Suppressor macrophage treated with lipopolysaccharide for 1 hour (primary cell): ENCODE data around the gene XRCC4.

Source experiments
- DNase-seq, 3 donors: peaks; one replicate each; pipeline ENCODE4 v3.0.0-alpha.2; 2020 to 2022

Gene XRCC4

DNA sequence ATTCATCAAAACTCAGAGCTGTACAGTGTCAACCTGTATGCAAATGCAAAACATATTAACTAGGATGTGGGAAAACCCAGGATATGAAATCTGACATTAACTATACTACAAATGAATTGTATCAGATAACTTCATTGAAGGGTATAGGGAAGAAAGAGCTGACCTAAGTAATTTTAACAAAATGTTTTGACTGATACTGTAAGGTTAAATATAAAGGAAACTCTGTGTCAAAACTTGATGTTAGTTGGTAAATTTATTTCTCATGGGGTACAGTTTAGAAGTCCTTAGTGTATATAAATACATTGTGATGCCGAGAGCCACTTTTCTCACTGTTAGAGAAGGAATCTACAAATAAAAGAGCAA lies 316.1 kb downstream of the XRCC4 start:
- no peak for DNase-seq

DNA sequence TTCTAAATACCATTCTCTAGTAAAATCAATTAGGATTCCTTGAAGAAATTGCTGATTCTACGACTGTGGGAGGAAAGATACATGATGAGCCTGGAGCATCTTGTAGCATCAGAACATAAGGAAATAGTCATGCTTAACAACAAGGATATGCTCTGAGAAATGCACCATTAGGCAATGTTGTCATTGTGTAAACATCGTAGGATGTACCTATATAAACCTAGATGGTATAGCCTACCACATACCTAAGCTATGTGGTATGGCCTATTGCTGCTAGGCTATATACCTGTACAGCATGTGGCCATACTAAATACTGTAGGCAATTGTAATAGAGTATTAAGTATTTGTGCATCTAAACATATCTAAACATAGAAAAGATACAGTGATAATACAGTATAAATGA lies 316.8 kb downstream of the XRCC4 start:
- DNase-seq = no peak

DNA sequence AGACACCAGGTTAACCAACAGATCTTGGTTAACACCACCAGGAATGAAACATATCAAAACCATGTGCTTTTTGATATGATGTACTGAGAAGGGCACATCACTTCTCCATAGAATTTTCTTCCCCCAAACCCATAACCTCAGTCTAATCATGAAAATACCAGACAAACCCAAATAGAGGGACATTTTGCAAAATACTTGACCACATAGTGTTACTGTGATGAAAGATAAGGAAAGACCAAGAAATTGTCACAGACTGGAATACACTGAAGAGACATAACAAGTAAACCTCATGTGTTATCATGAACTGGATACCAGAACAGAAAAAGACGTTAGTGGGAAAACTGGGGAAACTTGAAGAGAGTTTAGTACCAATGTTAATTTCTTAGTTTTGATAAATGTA lies 319.3 kb downstream of the XRCC4 start:
- DNase-seq = no peak

DNA sequence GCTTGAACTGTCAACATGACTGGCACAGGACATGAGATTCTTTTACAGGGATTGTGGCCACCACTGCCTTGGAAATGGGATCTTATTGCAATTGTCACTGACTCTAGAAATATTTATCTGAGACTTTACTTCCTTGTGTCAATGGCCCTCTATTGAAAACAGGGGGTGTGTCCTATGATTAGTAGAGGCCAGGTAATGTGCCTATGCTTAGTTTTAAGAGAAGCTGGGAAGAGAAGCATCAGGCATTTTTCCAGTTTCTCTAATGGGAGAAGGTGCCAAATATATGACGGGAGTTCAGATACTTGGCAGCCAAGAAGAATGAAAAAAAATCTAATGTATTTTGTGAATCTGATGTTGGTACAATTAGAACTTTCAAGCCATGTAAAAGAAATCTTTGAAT lies 320.3 kb downstream of the XRCC4 start:
- no peak for DNase-seq

DNA sequence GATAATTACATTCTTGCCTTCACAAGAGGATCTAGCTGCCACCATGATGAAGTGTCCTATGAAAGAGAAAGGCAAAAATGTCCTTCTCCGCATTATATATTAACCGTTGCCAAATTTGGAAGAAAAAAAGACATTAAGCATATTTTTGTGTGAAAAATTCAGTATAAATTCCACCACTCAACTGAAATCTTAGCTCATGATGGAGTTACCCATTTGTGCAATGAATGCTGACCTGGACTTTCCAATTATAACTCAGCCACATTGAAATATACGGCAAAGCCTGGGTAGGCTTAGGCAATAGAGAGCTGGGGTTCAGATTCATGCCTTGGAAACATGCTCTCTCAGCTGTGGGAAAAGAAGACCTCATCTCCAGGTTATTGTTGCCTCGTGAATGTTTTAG lies 322.9 kb downstream of the XRCC4 start:
- peak; percentile 66 to 80 (median 73) for DNase-seq

DNA sequence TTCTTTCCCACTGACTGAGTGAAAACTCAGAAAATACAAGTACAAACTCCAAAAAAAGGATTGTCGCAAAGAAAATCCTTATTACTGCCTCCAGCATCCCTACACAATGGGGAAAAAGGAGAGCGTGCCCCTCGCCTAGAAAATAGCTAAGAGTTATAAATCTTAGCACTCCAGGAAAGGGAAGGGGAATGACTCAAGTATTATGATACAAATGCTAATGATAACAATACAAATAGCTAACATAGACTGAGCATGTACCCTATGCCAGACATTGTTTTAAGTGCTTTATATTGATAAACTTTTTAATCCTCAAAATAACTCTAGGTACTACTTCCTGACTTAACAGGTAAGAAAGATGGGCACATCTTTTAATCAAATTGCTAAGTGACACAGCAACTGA lies 323.4 kb downstream of the XRCC4 start:
- DNase-seq = no peak

DNA sequence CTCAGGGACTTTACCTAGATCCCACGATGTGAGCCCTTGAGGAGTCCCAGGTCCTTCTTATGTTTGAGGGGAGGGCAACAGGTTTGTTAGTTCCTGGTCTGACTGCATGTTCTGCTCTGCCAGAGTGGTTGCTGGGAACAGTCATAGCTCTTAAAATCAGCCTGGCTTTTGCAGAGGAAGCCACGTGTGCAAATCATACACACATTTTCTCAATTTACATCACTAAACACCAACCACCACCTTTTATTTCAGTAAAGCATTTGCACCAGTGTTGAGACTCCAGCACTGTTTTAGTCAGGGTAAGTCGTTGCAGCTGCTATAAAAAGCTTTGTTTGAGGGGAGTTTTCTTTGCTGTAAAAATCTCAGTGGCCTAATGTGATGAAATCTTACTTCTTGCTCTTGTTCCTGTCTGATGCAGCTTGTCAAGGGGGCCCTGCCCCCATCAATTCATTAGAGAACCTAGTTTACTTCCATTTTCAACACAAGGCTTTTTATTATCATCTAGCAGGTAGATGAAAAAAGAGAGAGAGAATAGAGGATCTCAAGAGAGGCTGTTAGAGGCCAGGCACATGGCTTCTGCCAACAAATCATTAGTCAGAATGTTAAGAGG lies 323.9 kb downstream of the XRCC4 start:
- DNase-seq = peak; percentile 33 to 36 (median 35)

DNA sequence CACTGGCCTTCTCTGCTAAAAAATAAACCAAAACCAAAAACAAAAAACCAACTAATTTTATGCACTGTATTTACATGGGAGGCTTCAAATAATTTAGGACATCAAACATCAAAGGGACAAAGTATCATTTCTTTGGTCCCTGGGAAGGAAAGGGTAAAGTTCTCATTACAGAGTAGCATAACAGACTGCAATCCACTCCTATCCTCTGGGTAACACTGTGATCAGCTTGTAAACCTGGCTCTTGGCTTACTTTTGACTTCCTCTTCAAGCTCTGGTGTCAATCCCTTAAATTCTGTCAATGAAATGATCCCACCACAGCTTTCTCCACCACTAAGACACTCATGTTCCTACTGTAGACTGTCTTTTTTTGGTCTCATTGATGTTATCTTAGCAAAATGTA lies 324.4 kb downstream of the XRCC4 start:
- DNase-seq = no peak
